HCT116 (cell line): ENCODE measurements around the gene CNTN4.

ENCODE experiments used
- EZH2 ChIP-seq: fragments of 200-600 bp; sonication (generic); IDR thresholded peaks from 2 replicates; pipeline ENCODE4 v1.6.1; 2017; ENCODE audit warnings: antibody characterized with exemption, mixed run types
- POLR2AphosphoS5 ChIP-seq: IDR thresholded peaks from 2 replicates; pipeline ENCODE4 v1.6.1; 2011; ENCODE audit warnings: mild to moderate bottlenecking, low read depth, low read length, moderate library complexity
- TF ChIP-seq, protein P1 (sequence below), 3 experiments: fragments of 200-600 bp in 1 of 3; sonication (generic) in 1 of 3; IDR thresholded peaks in 2 of 3; conservative IDR thresholded peaks in 1 of 3; 2 replicates each; pipeline ENCODE4 v1.5.1; 2012 to 2017; ENCODE audit warnings: low read depth in 2 of 3, low read length in 2 of 3, antibody characterized with exemption in 1 of 3, borderline replicate concordance in 1 of 3, control low read depth in 1 of 3, mild to moderate bottlenecking in 1 of 3, mixed read lengths in 1 of 3, mixed run types in 1 of 3, moderate library complexity in 1 of 3; ENCODE audit not compliant: insufficient read depth in 1 of 3

DNA sequence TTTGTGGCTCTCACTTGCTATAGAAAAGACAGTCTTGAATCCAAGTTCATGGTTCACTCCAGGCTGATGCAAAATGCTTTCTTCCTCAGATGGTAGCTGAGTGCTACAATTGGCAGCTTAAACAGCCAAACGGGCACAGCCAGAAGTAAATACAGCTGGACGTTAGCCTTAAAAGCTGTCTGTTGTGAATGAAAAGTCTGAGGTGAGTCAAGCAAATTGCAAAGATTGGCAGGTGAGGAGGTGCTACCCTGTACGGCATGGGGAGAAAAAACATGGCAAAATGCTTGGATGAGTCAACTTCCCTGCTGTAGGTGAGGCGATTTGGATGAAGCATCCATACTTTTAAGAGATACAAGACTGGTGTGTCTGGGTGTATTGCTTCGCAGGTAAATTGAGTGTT, 971.1 kb downstream of the CNTN4 start:
- TF ChIP-seq, protein P1, sequence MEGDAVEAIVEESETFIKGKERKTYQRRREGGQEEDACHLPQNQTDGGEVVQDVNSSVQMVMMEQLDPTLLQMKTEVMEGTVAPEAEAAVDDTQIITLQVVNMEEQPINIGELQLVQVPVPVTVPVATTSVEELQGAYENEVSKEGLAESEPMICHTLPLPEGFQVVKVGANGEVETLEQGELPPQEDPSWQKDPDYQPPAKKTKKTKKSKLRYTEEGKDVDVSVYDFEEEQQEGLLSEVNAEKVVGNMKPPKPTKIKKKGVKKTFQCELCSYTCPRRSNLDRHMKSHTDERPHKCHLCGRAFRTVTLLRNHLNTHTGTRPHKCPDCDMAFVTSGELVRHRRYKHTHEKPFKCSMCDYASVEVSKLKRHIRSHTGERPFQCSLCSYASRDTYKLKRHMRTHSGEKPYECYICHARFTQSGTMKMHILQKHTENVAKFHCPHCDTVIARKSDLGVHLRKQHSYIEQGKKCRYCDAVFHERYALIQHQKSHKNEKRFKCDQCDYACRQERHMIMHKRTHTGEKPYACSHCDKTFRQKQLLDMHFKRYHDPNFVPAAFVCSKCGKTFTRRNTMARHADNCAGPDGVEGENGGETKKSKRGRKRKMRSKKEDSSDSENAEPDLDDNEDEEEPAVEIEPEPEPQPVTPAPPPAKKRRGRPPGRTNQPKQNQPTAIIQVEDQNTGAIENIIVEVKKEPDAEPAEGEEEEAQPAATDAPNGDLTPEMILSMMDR (IDR thresholded peaks at IDR 0.05 in 2 of 3, conservative IDR thresholded peaks at IDR 0.05 in 1 of 3; ENCODE audit: borderline replicate concordance in 1 of 3, insufficient read depth in 1 of 3, low read depth in 2 of 3, low read length in 2 of 3): no peak
- TF ChIP-seq EZH2 (no peak), POLR2AphosphoS5 (no peak)
